Liver (tissue), 9 donors: ENCODE results near the gene CCDC85A. TPM values are rescaled to one million over a fixed set of nuclear protein-coding genes. Genes with fewer than 3 reads are reported as not detected.

Experiments
- DNase-seq: peaks from one replicate; pipeline ENCODE4 v3.0.0-alpha.2; 2017; ENCODE audit warnings: low spot score
- H3K27ac ChIP-seq, 2 donors: one replicate each; pipeline ENCODE4 v1.7.0; 2013; ENCODE audit warnings: inconsistent platforms in 2 of 2, low read length in 2 of 2, control low read depth in 1 of 2, low read depth in 1 of 2, mild to moderate bottlenecking in 1 of 2
- H3K27me3 ChIP-seq, 4 donors: one replicate each; pipeline versions ENCODE4 v1.6.1 to v1.7.0; 2013; ENCODE audit warnings: low read length in 3 of 4, inconsistent platforms in 1 of 4, mild to moderate bottlenecking in 1 of 4, moderate library complexity in 1 of 4; ENCODE audit not compliant: control insufficient read depth in 4 of 4, insufficient read depth in 4 of 4
- H3K36me3 ChIP-seq, 4 donors: one replicate each; pipeline versions ENCODE4 v1.6.1 to v1.7.0; 2013; ENCODE audit warnings: low read length in 3 of 4, mild to moderate bottlenecking in 3 of 4, low read depth in 1 of 4, moderate library complexity in 1 of 4; ENCODE audit not compliant: control insufficient read depth in 4 of 4, insufficient read depth in 3 of 4
- H3K4me1 ChIP-seq, 4 donors: one replicate each; pipeline versions ENCODE4 v1.6.1 to v1.7.0; 2013; ENCODE audit warnings: low read length in 3 of 4, mild to moderate bottlenecking in 3 of 4, moderate library complexity in 1 of 4; ENCODE audit not compliant: control insufficient read depth in 4 of 4, insufficient read depth in 4 of 4
- H3K4me3 ChIP-seq, 3 donors: one replicate each; pipeline versions ENCODE4 v1.6.1 to v1.7.0; 2013; ENCODE audit warnings: low read length in 3 of 3, control low read depth in 1 of 3, low read depth in 1 of 3, mild to moderate bottlenecking in 1 of 3
- H3K9ac ChIP-seq, 2 donors: one replicate each; pipeline ENCODE4 v1.7.0; 2013; ENCODE audit warnings: low read length in 2 of 2, mild to moderate bottlenecking in 2 of 2, moderate library complexity in 2 of 2, control low read depth in 1 of 2, low read depth in 1 of 2
- H3K9me3 ChIP-seq, 4 donors: one replicate each; pipeline versions ENCODE4 v1.6.1 to v1.7.0; 2013; ENCODE audit warnings: low read length in 3 of 4; ENCODE audit not compliant: control insufficient read depth in 4 of 4
- EGR1 ChIP-seq, 2 donors: IDR thresholded peaks; 2 replicates each; pipeline ENCODE4 v1.6.1; 2016 to 2018; ENCODE audit warnings: antibody characterized with exemption in 2 of 2, low read depth in 2 of 2
- FOXA1 ChIP-seq: IDR thresholded peaks from 2 replicates; pipeline ENCODE4 v1.6.1; 2016; ENCODE audit warnings: antibody characterized with exemption
- FOXA2 ChIP-seq: IDR thresholded peaks from 2 replicates; pipeline ENCODE4 v1.6.1; 2016; ENCODE audit warnings: antibody characterized with exemption
- GABPA ChIP-seq, 2 donors: IDR thresholded peaks in 1 of 2; conservative IDR thresholded peaks in 1 of 2; 2 replicates each; pipeline ENCODE4 v1.6.1; 2016; ENCODE audit warnings: antibody characterized with exemption in 2 of 2, mild to moderate bottlenecking in 1 of 2, moderate library complexity in 1 of 2
- HNF4A ChIP-seq, 2 donors: conservative IDR thresholded peaks; 2 replicates each; pipeline ENCODE4 v1.6.1; 2016; ENCODE audit warnings: antibody characterized with exemption in 2 of 2, mild to moderate bottlenecking in 2 of 2
- HNF4G ChIP-seq: IDR thresholded peaks from 2 replicates; pipeline ENCODE4 v1.6.1; 2016; ENCODE audit warnings: antibody characterized with exemption
- MAX ChIP-seq: IDR thresholded peaks from 2 replicates; pipeline ENCODE4 v1.6.1; 2016; ENCODE audit warnings: antibody characterized with exemption
- NR2F2 ChIP-seq: IDR thresholded peaks from 2 replicates; pipeline ENCODE4 v1.6.1; 2016; ENCODE audit warnings: antibody characterized with exemption
- RAD21 ChIP-seq, 2 donors: IDR thresholded peaks; 2 replicates each; pipeline ENCODE4 v1.6.1; 2016; ENCODE audit warnings: antibody characterized with exemption in 2 of 2, mild to moderate bottlenecking in 2 of 2
- REST ChIP-seq: IDR thresholded peaks from 2 replicates; pipeline ENCODE4 v1.6.1; 2016; ENCODE audit warnings: antibody characterized with exemption, mild to moderate bottlenecking
- RXRA ChIP-seq, 2 donors: IDR thresholded peaks; 2 replicates each; pipeline ENCODE4 v1.6.1; 2017 to 2018; ENCODE audit warnings: antibody characterized with exemption in 2 of 2, mild to moderate bottlenecking in 1 of 2
- SP1 ChIP-seq: IDR thresholded peaks from 2 replicates; pipeline ENCODE4 v1.6.1; 2018; ENCODE audit warnings: antibody characterized with exemption, mild to moderate bottlenecking
- TAF1 ChIP-seq: conservative IDR thresholded peaks from 2 replicates; pipeline ENCODE4 v1.6.1; 2016; ENCODE audit warnings: antibody characterized with exemption, mild to moderate bottlenecking
- ZBTB33 ChIP-seq: IDR thresholded peaks from 2 replicates; pipeline ENCODE4 v1.6.1; 2016; ENCODE audit warnings: antibody characterized with exemption
- WGBS: extraction: QIAGEN DNeasy Blood & Tissue Kit; methylation state at CpG from one replicate; pipeline ENCODE4 v1.1.7; 2013; 5-methylcytosine and 5-hydroxymethylcytosine counted together
- polyA plus RNA-seq, 2 donors: library from polyadenylated mRNA; stranded (reverse) in 1 of 2; unstranded in 1 of 2; fragments of 200-250 nt in 1 of 2; fragments of >200 nt in 1 of 2; fragmentation: Nextera tagmentation in 1 of 2; extraction: Ambion mirVana in 1 of 2; gene quantifications; one replicate each; pipeline versions ENCODE4 v1.2.1 to v1.2.3, GENCODE V29; 2013 to 2015
- total RNA-seq, 2 donors: library from RNA; depleted of rRNA; stranded (reverse); fragments of >200 nt; gene quantifications; one replicate each; pipeline ENCODE4 v1.2.3, GENCODE V29; 2014
- TF ChIP-seq, protein P1 (sequence below): fragments of 150-350 bp; IDR thresholded peaks from 2 replicates; pipeline ENCODE4 v1.5.1; 2017; ENCODE audit warnings: improper control_type of control experiment, low read depth, low read length; ENCODE audit not compliant: missing input control
- TF ChIP-seq, protein P2 (sequence below): IDR thresholded peaks from 2 replicates; pipeline ENCODE4 v1.6.1; 2016; ENCODE audit warnings: antibody characterized with exemption
- donor health status: healthy.
- donor health status: healthy.
- donor health status: healthy.
- donor health status: healthy.
- donor health status: healthy.

The CCDC85A gene
- total and polyA plus RNA-seq, 4 donors: 0.05 to 0.17 (median 0.10) TPM

DNA sequence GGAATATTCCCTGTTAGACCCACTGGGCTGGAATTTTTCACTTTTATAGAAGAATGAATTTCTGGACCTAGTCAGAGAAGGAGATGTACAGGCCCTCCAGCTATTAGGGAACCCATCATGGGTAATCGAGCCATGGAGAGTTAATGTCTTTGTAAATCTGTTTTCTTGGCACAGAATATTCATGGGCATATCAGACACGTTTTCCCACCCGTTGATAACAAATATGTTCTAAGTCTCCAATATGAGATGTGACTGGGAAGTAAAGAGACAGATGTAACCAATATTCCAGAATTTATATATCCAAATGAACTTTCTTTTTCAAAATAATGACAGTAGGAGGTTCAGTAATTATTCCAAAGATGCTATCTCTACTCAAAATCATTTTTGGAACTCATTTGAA lies 38.7 kb downstream of the CCDC85A start:
- Histone ChIP-seq H3K36me3 (no peaks in the 10 kb centered on the region), H3K9ac (no peak overlapping the region), H3K4me3 (no peak overlapping the region), H3K9me3 (peaks cover 0 to 3% (median 0%) of the 10 kb centered on the region in 4 donors), H3K4me1 (no peaks in the 10 kb centered on the region), H3K27ac (no peak overlapping the region), H3K27me3 (peaks cover 0 to 10% (median 0%) of the 10 kb centered on the region in 4 donors)
- DNase-seq: no peak
- 77% methylated on average over 3 of the region's 3 CpGs for WGBS
- TF ChIP-seq, protein P1, sequence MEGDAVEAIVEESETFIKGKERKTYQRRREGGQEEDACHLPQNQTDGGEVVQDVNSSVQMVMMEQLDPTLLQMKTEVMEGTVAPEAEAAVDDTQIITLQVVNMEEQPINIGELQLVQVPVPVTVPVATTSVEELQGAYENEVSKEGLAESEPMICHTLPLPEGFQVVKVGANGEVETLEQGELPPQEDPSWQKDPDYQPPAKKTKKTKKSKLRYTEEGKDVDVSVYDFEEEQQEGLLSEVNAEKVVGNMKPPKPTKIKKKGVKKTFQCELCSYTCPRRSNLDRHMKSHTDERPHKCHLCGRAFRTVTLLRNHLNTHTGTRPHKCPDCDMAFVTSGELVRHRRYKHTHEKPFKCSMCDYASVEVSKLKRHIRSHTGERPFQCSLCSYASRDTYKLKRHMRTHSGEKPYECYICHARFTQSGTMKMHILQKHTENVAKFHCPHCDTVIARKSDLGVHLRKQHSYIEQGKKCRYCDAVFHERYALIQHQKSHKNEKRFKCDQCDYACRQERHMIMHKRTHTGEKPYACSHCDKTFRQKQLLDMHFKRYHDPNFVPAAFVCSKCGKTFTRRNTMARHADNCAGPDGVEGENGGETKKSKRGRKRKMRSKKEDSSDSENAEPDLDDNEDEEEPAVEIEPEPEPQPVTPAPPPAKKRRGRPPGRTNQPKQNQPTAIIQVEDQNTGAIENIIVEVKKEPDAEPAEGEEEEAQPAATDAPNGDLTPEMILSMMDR: no peak
- TF ChIP-seq RXRA (IDR thresholded peaks at IDR 0.05): no peak
- TF ChIP-seq, protein P2, sequence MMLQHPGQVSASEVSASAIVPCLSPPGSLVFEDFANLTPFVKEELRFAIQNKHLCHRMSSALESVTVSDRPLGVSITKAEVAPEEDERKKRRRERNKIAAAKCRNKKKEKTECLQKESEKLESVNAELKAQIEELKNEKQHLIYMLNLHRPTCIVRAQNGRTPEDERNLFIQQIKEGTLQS: no peak

DNA sequence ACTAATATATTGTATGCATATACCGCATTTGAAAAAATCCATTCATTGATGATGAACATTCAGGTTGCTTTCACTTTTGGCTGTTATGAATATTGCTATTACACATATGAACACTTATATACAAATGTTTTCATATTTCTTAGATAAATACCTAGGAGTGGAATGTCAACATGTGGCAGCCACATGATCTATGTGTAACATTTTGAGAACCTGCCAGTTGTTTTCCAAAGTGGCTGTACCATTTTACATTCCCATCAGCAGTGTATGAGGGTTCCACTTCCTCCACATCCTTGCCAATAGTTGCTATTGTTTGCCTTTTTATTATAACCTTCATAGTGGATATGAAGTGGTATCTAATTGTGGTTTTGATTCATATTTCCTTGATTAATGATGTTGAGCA lies 40.5 kb downstream of the CCDC85A start:
- WGBS: 91% methylated on average over 1 of the region's 1 CpG
- H3K27ac ChIP-seq: no peak overlapping the region
- H3K9me3 ChIP-seq: peaks cover 0 to 3% (median 0%) of the 10 kb centered on the region in 4 donors
- no peak overlapping the region for H3K9ac ChIP-seq
- no peak overlapping the region for H3K4me3 ChIP-seq
- TF ChIP-seq HNF4G (no peak), TAF1 (no peak), NR2F2 (no peak), EGR1 (IDR thresholded peaks at IDR 0.05; ENCODE audit: low read depth in 2 of 2) (no peak), RXRA (IDR thresholded peaks at IDR 0.05) (no peak), SP1 (no peak), FOXA2 (no peak), ZBTB33 (no peak), RAD21 (IDR thresholded peaks at IDR 0.05) (no peak), HNF4A (conservative IDR thresholded peaks at IDR 0.05) (no peak), REST (no peak), MAX (no peak), GABPA (IDR thresholded peaks at IDR 0.05 in 1 of 2, conservative IDR thresholded peaks at IDR 0.05 in 1 of 2) (no peak), FOXA1 (no peak)
- TF ChIP-seq, protein P1: no peak
- TF ChIP-seq, protein P2: no peak
- DNase-seq: no peak
- H3K27me3 ChIP-seq: peaks cover 0 to 6% (median 0%) of the 10 kb centered on the region in 4 donors
- H3K4me1 ChIP-seq: no peaks in the 10 kb centered on the region
- no peaks in the 10 kb centered on the region for H3K36me3 ChIP-seq
